Left ventricle myocardium inferior (tissue), 1 donor: ENCODE results near the gene RABGAP1. TPM values are rescaled to one million over a fixed set of nuclear protein-coding genes. Genes with fewer than 3 reads are reported as not detected.

ENCODE experiments used
- DNase-seq: peaks from one replicate; pipeline ENCODE4 v3.0.0-alpha.2; 2020
- H3K27ac ChIP-seq: fragments of 200-600 bp; replicated peaks from 2 replicates; pipeline ENCODE4 v1.8.0; 2021
- H3K27me3 ChIP-seq: fragments of 200-600 bp; 2 replicates; pipeline ENCODE4 v1.8.0; 2021; ENCODE audit warnings: low read depth
- H3K36me3 ChIP-seq: fragments of 200-600 bp; 2 replicates; pipeline ENCODE4 v1.8.0; 2021
- H3K4me1 ChIP-seq: fragments of 200-600 bp; 2 replicates; pipeline ENCODE4 v1.8.0; 2021
- H3K4me3 ChIP-seq: fragments of 200-600 bp; 2 replicates; pipeline ENCODE4 v1.8.0; 2021; ENCODE audit warnings: mild to moderate bottlenecking, moderate library complexity
- H3K9me3 ChIP-seq: fragments of 200-600 bp; replicated peaks from 2 replicates; pipeline ENCODE4 v1.8.0; 2021
- intact Hi-C: fragments of 100-400 bp; cut with micrococcal nuclease; formaldehyde crosslinking; loops from one replicate; pipeline ENCODE4 v1.11.0; 2022
- total RNA-seq: library from RNA; stranded (reverse); fragmentation: NEBNext Ultra II Directional; extraction: Animal tissue kit (Norgen Biotek cat#: 25700); gene quantifications from one replicate; pipeline ENCODE4 v1.2.1, GENCODE V29; 2021
- TF ChIP-seq, protein P1 (sequence below): fragments of 200-600 bp; IDR thresholded peaks from 2 replicates; pipeline ENCODE4 v1.8.0; 2021; ENCODE audit warnings: antibody characterized with exemption, mild to moderate bottlenecking, borderline replicate concordance
- donor health status: DM: no; HTN: yes; CAD: no; lungs with severe emphysema.

Gene RABGAP1
- total RNA-seq, 1 donor from 2014 or later = 48.2 TPM

DNA sequence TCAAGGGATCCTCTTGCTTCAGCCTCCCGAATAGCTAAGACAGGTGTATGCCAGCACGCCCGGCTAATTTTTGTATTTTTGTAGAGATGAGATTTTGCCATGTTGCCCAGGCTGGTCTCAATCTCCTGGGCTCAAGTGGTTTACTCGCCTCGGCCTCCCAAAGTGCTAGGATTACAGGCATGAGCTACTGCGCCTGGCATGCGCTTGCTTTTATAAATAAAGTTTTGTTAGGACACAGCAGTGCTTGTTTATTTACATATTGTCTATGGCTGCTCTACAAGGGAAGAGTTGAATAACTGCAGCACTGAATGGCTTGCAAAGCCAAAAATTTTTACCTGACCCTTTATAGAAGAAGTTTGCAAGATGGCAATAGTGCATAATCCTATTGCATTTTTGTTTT is 120.4 kb downstream of the RABGAP1 start:
- no peaks in the 10 kb centered on the region for H3K27me3 ChIP-seq
- TF ChIP-seq, protein P1, sequence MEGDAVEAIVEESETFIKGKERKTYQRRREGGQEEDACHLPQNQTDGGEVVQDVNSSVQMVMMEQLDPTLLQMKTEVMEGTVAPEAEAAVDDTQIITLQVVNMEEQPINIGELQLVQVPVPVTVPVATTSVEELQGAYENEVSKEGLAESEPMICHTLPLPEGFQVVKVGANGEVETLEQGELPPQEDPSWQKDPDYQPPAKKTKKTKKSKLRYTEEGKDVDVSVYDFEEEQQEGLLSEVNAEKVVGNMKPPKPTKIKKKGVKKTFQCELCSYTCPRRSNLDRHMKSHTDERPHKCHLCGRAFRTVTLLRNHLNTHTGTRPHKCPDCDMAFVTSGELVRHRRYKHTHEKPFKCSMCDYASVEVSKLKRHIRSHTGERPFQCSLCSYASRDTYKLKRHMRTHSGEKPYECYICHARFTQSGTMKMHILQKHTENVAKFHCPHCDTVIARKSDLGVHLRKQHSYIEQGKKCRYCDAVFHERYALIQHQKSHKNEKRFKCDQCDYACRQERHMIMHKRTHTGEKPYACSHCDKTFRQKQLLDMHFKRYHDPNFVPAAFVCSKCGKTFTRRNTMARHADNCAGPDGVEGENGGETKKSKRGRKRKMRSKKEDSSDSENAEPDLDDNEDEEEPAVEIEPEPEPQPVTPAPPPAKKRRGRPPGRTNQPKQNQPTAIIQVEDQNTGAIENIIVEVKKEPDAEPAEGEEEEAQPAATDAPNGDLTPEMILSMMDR = no peak
- intact Hi-C loops = no loop called here

DNA sequence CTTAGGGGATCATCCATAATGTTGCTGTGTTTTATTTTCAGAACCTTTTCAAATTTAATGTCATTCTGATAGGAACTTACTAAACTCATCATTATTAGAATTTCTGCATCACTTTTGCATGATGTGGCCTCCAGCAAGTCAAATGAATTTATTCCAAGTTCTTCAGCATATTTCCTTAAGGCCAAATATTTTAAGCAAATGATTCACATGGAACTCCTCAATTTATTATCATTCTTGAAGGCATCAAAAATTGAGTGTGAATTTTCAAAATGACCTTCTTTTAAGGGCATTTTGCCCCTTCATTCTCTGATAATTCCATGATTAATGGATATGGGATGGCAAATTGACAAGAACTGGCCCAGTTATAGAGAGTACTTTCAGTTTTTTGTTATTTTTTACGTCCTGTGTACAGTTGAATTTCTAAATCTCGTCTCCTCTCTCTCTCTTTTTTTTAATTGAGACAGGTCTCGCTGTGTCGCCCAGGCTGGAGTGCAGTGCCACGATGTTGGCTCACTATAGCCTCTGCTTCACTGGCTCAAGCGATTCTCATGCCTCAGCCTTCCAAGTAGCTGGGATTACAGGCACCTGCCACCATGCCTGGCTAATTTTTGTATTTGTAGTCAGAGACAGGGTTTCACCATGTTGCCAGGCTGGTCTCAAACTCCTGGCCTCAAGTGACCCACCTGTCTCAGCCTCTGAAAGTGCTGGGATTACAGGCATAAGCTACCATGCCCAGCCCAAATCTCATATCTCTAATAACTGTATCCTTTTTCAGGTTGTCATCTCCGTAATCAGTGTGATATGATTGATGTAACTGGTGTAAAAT is 121.7 kb downstream of the RABGAP1 start:
- intact Hi-C loops = no loop called here
- Histone ChIP-seq H3K4me3 (no peak overlapping the region), H3K27ac (no peak overlapping the region), H3K36me3 (peaks cover 40% of the 10 kb centered on the region), H3K4me1 (no peaks in the 10 kb centered on the region), H3K9me3 (no peaks in the 10 kb centered on the region), H3K27me3 (no peaks in the 10 kb centered on the region)
- DNase-seq = no peak
- TF ChIP-seq, protein P1 = no peak

More for the DNA sequence above, 120.4 kb downstream of the RABGAP1 start:
- DNase-seq = no peak
- Histone ChIP-seq H3K9me3 (no peaks in the 10 kb centered on the region), H3K4me3 (no peak overlapping the region), H3K27ac (no peak overlapping the region), H3K4me1 (peaks cover under 1% of the 10 kb centered on the region), H3K36me3 (peaks cover 28% of the 10 kb centered on the region)

DNA sequence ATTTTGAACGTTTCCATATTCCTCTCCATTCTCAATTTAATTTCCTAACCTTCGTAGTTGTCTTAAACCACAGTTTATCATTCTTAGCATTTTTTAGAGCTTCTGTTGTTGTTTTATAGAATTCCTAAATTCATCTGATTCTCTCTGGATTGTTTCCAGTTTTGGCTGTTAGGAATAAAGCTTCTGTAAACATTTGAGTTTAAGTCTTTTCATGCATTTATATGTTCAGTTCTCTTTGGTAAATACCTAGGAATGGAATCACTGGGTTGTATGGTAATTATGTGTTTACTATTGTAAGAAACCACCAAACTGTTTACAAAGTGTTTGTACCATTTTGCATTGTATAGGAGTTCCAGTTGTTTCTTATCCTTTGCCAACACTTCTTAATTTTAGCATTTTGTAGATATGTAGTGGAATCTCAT is 122.4 kb downstream of the RABGAP1 start:
- Histone ChIP-seq H3K9me3 (no peaks in the 10 kb centered on the region), H3K27me3 (no peaks in the 10 kb centered on the region), H3K36me3 (peaks cover 45% of the 10 kb centered on the region), H3K4me1 (no peaks in the 10 kb centered on the region), H3K27ac (no peak overlapping the region), H3K4me3 (no peak overlapping the region)
- TF ChIP-seq, protein P1 = no peak
- no peak for DNase-seq
- intact Hi-C loops = no loop called here

DNA sequence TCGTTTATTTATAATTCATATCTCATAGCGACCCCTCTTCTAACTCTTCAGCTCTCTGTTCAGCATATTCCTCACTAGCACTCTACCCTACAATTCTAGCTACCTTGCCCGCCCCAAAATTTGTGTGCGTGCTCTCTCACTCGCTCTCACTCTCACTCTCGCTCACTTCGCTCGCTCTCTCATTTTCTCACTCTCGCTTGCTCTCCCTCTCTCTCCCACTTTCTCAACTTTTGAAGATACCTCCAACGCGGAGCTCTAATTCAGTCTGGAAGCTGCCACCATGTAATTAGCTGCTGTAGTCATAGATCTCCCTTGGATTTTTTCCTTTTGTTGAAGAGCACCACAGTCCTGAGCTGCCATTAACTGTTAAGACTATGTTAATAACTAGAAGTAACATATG is 123.1 kb downstream of the RABGAP1 start:
- DNase-seq = no peak
- intact Hi-C loops = no loop called here
- Histone ChIP-seq H3K4me1 (peaks cover 3% of the 10 kb centered on the region), H3K9me3 (no peaks in the 10 kb centered on the region), H3K4me3 (no peak overlapping the region), H3K27ac (no peak overlapping the region), H3K27me3 (no peaks in the 10 kb centered on the region), H3K36me3 (peaks cover 45% of the 10 kb centered on the region)
- TF ChIP-seq, protein P1 = no peak

DNA sequence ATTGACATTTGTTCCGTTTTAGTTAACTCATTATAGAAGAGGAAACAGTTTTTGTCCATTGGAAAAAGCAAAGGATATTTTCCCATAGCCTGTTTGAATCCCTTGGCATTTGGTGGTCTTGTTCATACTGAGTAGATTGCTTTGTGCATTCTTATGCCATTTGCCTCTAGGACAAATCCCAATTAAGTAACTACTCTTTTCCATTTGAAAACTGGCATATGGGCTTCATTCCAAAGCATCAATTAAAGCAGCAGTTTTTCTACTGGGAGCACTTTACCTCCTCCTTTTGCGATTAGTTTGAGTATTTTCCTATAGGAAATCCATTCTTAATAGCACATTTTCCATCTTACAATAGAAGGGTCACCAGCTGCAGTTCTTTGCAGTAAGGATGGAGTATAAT is 123.9 kb downstream of the RABGAP1 start:
- H3K9me3 ChIP-seq = no peaks in the 10 kb centered on the region
- no peak overlapping the region for H3K4me3 ChIP-seq
- DNase-seq = no peak
- TF ChIP-seq, protein P1 = no peak
- no peaks in the 10 kb centered on the region for H3K27me3 ChIP-seq
- peaks cover 6% of the 10 kb centered on the region for H3K4me1 ChIP-seq
- intact Hi-C loops = no loop called here
- H3K27ac ChIP-seq = no peak overlapping the region
- H3K36me3 ChIP-seq = peaks cover 45% of the 10 kb centered on the region
